HG02763 (cell line): ENCODE data around the gene RNPEPL1.
A peak's percentile ranks its signal among the peaks of the same experiment; 100 is the strongest.

ENCODE experiments used
- ATAC-seq: cut with Tn5 transposase; IDR thresholded peaks from one replicate; pipeline ENCODE4 v1.9.1; 2021; ENCODE audit warnings: mild to moderate bottlenecking, moderate library complexity; ENCODE audit not compliant: unreplicated experiment

RNPEPL1 gene

DNA sequence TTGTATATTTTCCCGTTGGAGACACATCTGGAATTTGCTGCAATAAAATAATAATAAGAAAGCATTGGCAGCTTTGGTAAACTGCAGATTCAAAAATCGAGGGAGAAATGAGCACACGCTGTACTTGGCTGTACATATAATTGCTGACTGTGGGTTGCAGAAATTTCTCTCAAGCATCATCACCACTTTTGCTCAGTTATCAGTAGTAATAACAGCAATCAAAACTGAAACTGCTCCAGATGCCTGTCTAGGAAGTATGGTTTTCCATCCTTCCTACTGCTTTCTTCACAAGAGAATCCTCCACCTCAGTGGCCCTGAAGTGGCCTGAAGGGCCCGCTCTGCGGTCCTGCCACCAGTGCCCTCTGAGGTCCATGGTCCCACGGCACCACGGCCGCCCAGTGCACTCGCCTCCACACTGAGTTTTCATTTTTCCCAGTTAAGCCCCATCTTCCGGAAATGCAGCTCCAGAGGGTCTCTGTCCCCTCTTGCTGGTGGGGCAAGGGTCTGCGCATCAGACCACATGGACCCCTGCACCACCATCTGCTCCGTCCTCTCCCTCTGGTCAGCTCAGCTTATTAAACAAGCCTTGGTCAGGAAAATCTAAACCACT, 4.2 kb upstream of the RNPEPL1 start:
- no peak for ATAC-seq

DNA sequence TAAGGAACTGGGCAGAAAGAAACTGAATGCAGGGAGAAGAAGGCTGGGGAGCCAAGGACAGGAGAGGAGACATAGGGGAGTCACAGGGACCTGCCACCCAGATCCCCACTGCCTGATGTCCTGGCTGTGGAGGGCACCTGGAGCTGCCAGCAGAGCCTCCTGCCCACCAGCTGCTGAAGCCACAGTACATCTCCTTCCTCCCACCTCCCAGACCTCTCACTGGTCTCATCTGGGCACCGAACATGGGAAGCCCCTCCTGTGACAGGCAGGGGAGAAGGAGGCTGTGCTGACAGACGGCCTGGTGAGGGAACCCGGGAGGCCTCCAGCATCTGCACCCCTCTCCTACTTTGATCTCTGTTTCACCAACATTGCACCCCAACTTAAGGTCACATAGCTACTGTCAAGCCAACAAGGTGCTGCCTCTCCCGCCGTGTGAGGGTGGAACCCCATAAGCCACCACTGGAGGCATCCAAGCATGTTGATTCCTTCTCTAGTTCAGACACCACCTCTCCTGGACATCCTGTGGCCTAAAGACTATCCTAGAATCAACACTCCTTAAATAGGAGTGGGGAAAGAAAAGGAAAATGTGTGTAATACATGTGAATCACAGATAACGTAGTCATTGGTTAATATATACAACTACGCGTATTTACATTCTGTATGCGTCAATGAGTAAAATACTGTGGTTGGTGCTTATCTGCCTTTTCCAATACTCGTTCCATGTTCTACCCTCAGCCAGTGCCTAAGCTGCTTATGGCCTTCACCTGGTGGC, 3.5 kb upstream of the RNPEPL1 start:
- ATAC-seq: no peak

DNA sequence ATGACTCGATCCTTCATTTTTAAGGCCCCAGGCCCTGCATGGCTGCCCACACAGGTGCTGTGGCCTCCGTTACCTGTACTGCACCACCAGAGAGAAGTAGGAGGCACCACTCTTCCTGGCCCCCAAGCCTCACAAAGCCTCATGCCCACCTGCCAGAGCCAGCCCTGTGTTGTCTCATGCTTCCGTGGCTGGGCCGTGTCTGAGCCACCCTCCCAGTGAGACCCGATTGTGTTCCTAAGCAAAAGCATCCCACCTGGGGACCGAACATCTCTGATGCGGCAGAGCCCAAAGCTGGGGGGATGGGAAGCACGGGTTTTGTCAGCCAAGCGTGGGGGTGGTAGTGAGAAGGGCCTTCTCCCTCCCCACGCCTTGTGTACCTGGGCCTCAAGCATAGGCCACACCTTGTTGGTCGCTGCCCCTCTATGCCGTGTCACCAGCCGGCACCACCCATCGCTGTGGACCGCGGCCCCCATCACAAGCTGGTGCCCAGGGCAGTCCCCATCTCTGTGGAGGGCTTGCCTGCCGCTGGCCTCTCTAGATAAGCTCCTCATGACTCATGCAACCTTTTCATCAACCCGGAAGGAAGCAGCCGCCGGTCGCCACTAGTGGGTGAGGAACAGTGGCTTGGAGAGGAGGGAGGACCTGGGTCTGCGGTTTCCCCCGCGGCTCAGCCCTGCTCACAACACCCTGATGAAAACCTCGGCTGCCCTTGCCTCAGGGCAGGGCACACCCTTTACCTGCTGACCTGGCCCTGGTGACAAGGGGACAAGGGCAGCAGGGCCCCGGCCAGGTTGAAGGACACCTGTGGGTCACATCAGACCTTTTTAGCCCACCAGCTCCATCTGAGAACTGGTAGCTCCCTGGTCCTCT, 2.7 kb upstream of the RNPEPL1 start:
- ATAC-seq: peak; percentile 21

DNA sequence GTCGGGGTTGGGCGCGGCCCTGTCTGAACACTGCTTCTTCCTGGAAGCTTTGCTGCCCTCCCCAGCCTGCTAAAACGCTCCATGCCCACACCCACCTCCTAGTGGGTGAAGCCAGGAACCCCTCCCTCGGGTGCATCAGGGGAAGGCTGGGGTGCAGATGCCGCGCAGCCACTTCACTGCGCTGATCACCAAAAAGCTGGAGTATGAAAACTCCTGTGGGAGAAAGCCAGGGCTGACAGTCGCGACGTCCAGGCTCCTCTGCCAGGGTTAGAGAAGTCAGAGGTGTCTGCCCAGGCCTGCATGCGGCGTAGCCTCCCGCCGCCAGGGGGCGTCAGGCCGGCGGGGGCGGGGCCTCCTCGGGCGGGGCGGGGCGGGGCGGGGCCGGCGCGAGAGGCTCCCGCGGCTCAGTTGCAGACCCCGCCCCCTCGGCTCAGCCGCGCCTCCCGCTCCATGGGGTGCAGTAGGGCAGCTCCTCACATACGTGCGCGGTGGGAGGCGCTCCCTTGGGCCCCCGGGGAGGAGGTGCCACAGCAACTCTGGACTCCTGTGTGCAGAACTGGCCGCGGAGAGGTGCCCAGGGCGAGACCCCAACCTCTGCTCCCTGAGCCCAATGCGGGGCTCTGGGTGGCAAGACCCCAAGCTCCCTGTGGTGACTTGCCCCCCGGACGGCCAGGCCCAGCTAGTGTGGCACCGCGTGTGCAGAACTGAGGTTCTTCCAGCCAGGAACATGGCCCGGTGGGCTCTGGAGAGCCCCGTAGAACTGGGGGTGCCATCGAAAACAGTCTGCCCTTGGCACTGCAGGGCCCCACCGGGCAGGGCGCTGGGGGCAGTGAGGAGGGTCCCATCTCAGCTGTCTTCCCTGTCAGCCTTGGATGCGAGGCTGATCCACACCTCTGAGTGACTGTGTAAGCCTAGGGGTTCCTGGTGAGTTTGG, 1.8 kb upstream of the RNPEPL1 start:
- ATAC-seq: peak; percentile 44

DNA sequence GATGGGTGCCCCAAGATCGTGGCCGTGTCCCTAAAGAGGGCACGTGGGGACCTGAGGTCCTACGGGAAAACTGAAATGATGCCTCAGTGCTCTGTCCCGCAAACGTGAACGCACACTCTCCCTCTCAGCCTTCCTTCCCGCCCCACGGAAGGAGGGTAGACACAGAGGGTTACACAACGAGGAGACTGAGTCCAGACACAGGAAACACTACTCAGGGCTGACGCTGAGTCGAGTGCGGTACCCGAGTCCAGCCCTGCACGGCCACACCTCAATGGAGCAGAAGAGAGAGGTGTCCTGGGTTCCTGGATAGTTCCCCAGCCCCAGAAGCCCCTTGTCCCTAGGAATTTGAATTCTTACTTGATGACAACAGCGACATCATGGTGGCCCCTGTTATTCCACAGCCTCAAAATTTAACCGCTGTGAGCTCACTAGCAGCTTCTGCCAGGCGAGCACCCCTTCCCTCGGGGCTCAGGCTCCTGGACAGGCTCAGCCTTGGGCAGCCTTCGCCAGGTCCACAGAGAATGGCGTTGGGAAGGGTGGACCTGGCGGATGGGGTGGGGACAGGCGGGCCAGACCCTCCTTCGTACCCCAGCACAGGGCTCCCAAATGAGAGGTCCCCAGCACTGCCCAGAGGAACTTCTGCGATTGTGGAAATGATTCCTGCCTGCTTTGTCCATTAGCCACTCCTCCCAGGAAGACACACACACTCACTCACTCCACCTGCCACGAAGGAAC, 980 bp upstream of the RNPEPL1 start:
- no peak for ATAC-seq

DNA sequence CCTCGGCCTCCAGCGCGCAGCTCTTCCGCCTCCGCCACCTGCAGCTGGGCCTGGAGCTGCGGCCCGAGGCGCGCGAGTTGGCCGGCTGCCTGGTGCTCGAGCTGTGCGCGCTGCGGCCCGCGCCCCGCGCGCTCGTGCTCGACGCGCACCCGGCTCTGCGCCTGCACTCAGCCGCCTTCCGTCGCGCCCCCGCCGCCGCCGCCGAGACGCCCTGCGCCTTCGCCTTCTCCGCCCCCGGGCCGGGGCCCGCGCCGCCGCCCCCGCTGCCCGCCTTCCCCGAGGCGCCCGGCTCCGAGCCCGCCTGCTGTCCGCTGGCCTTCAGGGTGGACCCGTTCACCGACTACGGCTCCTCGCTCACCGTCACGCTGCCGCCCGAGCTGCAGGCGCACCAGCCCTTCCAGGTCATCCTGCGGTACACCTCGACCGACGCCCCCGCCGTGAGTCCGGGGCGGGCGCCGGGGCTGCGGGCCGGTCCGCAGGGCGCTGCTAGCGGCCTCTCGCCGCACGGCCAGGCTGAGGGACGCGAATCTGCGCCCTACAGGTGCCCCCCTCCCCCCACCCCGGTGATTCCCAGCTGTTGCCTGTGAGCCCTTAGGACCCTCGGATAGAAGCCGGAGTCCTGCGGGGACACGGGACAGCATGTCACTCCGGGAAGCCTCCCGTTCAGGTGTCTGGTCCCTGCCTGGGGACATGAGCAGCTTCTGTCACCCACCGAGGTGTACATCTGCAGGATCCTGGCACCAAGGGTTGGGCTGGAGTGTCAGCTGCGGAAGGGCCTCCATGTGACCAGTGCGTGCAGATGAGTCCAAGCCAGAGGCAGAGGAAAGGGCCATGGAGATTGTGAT, 616 bp downstream of the RNPEPL1 start:
- peak; percentile 21 for ATAC-seq

DNA sequence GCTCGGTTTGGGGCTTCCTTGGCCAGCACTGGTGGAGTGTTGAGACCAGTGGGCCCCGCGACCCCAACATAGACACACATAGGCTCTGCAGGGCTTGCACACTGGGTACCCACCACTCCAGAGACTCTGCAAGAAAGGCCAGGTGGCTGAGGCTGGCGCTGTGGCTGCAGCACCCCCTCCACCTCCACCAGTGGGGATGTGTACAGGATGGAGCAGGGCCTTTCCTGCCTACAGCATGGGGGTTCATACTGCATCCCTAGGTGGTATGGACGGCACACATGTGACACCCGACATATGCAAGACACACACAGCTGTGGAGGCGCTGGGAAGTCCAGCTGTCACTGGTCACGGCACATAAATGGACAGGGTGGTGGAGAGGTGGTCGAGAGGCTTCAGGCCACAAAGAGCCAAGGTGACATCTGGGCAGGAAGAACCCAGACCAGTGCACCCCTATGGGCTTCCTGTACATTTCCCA, 1.3 kb downstream of the RNPEPL1 start:
- ATAC-seq: no peak

DNA sequence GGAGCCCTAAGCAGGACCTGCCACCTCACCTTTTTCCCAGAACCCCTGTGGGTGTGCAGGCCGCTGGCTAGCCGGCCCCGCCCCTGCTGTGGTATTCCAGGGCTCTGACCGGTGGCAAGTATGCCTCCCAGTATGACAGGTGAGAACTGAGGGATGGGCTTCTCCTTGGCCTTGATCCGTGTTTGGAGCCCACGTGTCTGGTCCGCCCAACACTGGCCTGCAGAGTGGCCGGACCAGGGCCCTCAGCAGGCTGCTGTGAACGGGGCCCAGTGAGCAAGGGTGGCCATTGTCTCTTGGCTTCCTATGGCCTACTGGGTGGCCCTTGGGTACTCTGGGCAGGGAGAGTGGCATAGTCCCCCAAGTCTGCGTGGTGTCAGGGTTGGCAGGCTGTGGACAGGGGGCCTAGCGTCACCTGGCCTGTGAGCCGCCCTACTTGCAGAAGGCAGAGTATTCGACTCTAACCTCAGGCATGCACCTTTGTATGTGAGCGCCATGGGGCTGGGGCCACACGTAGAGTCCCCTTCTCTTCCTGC, 1.8 kb downstream of the RNPEPL1 start:
- no peak for ATAC-seq

DNA sequence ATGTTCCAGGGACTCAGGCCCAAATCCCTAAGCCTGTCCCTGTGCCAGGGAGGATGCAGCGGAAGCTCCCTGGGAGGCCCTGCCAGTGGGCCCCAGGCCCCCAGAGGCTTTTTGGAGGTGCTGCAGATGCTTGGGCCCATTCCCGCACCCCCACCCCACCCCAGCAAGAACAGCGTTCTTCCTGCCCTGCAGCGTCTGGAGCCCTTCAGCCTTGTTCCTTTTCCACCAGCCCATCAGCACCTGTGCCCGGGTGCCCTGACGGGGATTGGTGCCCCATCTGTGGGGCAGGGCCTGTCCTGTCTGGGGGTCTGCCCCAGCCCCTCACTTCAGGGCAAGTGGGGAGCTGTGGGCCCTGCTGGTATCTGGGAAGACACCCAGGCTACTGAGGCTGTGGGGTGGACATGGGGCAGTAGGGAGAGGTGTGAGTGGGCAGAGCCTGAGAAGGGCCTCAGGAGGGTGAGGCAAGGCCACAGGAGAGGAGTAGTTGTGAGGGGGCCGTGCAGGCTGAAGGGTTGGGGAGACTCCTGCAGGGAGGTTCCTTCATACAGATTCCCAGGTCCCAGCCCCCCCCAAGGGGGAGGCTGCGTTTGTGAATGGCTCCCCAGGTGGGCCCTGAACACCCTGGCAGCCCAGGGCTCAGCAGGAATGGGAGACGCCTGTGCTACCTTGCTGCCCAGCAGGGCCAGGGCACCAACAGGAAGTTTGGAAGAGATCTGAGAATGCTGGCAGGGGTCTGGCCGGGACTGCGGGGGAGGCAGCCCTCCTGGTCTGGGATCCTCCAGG, 2.4 kb downstream of the RNPEPL1 start:
- no peak for ATAC-seq

DNA sequence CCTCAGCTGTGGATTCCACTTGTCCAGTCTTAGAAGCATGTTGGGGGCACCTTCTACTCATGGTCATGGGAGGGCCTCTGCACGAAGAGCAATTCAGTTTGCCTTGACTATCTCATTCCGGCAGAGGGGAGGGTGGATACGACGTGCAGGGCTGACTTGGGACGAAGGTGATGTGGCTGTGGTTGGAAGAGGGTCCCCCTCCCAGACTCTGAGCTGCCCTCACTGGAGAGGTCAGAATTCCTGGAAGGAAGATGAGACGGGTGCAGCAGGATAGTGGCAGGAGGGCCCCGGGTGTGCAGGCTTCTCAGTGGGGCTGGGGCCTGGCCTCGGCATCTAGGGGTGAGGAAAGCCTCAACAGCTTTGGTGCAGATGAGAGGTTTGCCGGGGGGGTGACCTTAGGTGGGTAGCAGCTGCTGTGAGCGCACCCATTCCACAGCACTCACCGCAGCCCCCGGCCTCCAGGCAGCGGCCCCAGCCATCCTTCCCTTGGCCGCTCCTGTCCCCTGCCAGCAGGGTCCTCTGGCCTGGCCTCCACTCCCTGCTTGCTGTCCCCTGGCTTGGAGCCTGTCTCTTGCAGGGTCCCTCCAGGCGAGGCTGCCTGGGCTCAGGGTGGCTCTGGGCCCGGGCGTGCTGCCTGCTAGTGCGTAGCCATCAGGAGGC, 3.2 kb downstream of the RNPEPL1 start:
- ATAC-seq: no peak

DNA sequence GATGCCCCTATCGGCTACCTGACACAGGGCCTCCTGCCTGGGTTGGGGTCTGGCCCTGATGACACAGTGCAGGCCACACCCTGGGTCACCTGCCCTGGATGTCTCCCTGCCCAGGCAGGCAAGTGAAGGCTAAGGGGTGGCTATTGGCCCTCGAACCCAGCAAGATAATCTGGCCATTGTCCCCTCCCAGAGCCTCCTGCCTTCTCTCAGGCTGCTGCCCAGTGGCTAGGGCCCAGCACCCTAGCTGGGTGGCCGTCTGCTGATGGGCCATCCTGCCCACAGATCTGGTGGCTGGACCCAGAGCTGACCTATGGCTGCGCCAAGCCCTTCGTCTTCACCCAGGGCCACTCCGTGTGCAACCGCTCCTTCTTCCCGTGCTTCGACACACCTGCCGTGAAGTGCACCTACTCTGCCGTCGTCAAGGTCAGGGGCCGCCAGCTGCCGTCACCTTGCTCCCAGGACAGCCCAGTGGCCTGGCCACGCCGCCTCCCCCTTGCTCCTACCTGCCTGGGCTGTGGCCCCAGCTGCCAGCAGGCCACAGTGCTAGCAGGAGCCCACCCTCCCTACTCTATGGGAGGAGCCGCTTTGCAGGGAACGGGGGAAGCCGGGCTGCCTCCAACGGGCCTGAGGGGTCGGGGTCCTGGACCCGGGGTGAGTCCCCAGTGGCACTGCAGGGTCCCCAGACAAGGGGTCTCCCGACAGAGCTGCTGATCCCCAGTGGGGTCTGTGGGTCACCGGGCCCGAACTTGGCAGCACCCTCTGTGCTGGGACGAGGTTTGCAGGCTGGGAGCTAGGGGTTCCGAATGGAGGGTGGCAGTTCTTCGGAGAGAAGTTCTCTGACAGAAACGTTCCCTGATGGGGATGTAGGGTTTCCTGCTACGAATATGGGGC, 4.1 kb downstream of the RNPEPL1 start:
- ATAC-seq: no peak

DNA sequence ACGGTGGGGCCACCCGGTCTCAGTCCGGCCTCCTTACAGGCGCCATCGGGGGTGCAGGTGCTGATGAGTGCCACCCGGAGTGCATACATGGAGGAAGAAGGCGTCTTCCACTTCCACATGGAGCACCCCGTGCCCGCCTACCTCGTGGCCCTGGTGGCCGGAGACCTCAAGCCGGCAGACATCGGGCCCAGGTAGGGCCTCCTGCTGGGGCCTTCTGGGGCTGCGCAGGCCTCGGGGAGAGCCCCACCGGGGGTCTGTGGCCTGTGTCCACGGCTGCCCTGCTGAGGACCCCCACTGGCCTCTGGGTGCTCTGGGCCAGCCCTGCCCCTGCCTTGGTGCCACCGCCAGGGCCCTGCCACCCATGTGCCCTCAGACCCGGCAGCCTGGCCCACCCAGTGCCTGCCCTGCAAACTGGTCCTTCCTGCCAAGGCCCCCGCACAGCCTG, 4.8 kb downstream of the RNPEPL1 start:
- no peak for ATAC-seq

DNA sequence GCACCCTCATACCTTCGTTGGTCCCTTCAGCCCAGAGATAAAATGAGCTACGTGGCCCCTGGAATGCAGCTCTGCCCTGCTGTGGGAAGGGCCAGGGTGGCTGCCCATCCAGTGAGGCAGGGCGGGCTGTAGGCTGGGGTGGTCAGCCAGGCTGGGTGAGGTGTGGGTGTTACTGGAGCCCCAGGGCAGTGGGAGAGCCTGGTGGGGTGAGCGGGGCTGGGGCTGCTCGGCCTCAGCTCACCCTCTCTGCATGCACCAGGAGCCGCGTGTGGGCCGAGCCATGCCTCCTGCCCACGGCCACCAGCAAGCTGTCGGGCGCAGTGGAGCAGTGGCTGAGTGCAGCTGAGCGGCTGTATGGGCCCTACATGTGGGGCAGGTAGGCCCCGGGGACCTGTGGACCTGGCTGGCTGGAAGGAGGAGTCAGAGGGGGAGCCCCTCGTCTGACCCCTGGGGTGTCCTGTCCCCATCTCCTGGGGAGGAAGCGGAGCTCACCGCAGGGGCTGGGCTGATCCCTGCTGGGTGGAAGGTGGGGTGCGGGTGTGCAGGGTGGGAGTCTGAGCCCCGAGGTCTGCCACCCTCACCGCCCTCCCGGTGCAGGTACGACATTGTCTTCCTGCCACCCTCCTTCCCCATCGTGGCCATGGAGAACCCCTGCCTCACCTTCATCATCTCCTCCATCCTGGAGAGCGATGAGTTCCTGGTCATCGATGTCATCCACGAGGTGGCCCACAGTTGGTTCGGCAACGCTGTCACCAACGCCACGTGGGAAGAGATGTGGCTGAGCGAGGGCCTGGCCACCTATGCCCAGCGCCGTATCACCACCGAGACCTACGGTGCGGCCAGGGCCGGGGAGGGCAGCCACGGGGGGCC, 5.5 kb downstream of the RNPEPL1 start:
- no peak for ATAC-seq

DNA sequence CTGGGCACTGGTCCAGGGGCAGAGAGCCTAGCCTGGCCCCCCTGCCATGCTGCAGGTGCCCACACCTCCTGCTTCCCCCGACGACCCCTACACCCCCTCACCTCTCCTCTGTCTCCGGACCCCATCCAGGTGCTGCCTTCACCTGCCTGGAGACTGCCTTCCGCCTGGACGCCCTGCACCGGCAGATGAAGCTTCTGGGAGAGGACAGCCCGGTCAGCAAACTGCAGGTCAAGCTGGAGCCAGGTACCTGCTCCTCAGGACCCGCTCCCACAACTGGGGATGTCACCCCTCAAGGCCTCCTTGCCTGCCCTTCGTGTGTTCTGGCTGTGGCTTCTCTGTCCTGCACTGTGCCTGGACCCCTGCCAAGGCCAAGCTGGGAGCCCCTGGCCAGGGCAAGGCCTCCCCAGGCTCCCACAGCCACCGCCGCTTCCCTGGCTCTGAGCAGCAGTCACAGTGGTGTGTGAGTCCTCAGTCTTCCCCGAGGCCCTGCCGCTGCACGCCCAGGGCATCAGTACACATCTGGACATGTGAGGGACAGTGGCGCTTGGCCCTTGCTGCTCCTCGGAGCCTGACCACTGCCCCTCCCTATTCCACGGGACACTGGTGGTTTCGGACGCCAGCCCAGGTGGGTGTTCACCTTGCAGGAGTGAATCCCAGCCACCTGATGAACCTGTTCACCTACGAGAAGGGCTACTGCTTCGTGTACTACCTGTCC, 6.3 kb downstream of the RNPEPL1 start:
- ATAC-seq: no peak
